Osteoblast (primary cell): Measurements from ENCODE around the gene FRMD4A. TPM values are rescaled to one million over a fixed set of nuclear protein-coding genes. Genes with fewer than 3 reads are reported as not detected.

Source experiments
- DNase-seq: peaks from one replicate; pipeline ENCODE4 v3.0.0; 2011; ENCODE audit warnings: low spot score, mixed read lengths; ENCODE audit not compliant: insufficient read length; ENCODE audit errors: missing footprints
- H2AFZ ChIP-seq: 2 replicates; pipeline ENCODE4 v1.6.0; 2011; ENCODE audit warnings: mild to moderate bottlenecking, low read length
- H3K27ac ChIP-seq: 2 replicates; pipeline ENCODE4 v1.5.1; 2011; ENCODE audit warnings: mild to moderate bottlenecking, low read depth, low read length, moderate library complexity
- H3K27me3 ChIP-seq: 2 replicates; pipeline ENCODE4 v1.6.0; 2012; ENCODE audit warnings: mild to moderate bottlenecking, control low read depth, inconsistent platforms, low read length, moderate library complexity; ENCODE audit not compliant: insufficient read depth
- H3K36me3 ChIP-seq: 2 replicates; pipeline ENCODE4 v1.5.1; 2011; ENCODE audit warnings: mild to moderate bottlenecking, low read length, control low read depth, moderate library complexity; ENCODE audit not compliant: insufficient read depth
- H3K4me1 ChIP-seq: 2 replicates; pipeline ENCODE4 v1.5.1; 2011; ENCODE audit warnings: mild to moderate bottlenecking, low read length, control low read depth, moderate library complexity; ENCODE audit not compliant: insufficient read depth
- H3K4me2 ChIP-seq: 2 replicates; pipeline ENCODE4 v1.6.0; 2011; ENCODE audit warnings: mild to moderate bottlenecking, low read length; ENCODE audit not compliant: insufficient read depth
- H3K4me3 ChIP-seq: fragments of 200-600 bp; sonication (generic); 3 replicates; pipeline ENCODE4 v1.5.1; 2012; ENCODE audit warnings: mild to moderate bottlenecking, low read length, inconsistent platforms; ENCODE audit not compliant: insufficient read depth
- H3K79me2 ChIP-seq: 2 replicates; pipeline ENCODE4 v1.6.0; 2012; ENCODE audit warnings: mild to moderate bottlenecking, low read length, control low read depth, inconsistent platforms; ENCODE audit not compliant: insufficient read depth
- H3K9me3 ChIP-seq: 2 replicates; pipeline ENCODE4 v1.5.1; 2011; ENCODE audit warnings: low read depth, low read length, control low read depth
- H4K20me1 ChIP-seq: 2 replicates; pipeline ENCODE4 v1.6.0; 2012; ENCODE audit warnings: mild to moderate bottlenecking, low read length, control low read depth; ENCODE audit not compliant: insufficient read depth
- total RNA-seq: library from RNA; depleted of rRNA; stranded (reverse); fragments of >200 nt; gene quantifications from 2 replicates; pipeline ENCODE4 v1.2.3, GENCODE V29; 2012
- TF ChIP-seq, protein P1 (sequence below): IDR thresholded peaks from 2 replicates; pipeline ENCODE4 v1.5.1; 2011; ENCODE audit warnings: mild to moderate bottlenecking, low read depth, low read length, moderate library complexity; ENCODE audit errors: extremely low read depth

FRMD4A gene
- total RNA-seq, 1 donor = 41.3 TPM

DNA sequence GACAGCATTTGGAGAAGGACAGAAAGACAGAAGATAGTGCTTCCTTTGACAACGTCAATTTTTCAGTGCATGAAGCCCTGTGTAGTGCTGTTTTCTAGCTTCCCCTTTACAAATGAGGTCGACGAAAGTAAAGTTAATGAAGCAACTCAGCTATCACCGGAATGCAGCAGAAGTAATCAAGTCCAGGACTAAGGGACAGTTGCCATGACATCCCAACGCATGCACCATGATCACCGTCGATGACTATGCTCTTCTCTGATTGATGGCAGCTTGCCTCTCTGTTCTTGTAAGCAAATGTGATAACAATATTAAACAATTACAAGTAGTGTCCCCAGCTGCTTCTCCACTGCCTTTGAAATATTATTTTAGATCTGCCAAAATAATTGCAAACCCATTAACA is 205.8 kb downstream of the FRMD4A start:
- Histone ChIP-seq H3K27me3 (peaks cover 13% of the 10 kb centered on the region), H3K4me3 (no peak overlapping the region), H2AFZ (no peak overlapping the region), H3K4me2 (no peak overlapping the region), H3K9me3 (peaks cover 6% of the 10 kb centered on the region), H3K79me2 (no peaks in the 10 kb centered on the region), H4K20me1 (no peaks in the 10 kb centered on the region), H3K27ac (no peak overlapping the region), H3K36me3 (no peaks in the 10 kb centered on the region), H3K4me1 (peaks cover 4% of the 10 kb centered on the region)
- no peak for DNase-seq
- TF ChIP-seq, protein P1, sequence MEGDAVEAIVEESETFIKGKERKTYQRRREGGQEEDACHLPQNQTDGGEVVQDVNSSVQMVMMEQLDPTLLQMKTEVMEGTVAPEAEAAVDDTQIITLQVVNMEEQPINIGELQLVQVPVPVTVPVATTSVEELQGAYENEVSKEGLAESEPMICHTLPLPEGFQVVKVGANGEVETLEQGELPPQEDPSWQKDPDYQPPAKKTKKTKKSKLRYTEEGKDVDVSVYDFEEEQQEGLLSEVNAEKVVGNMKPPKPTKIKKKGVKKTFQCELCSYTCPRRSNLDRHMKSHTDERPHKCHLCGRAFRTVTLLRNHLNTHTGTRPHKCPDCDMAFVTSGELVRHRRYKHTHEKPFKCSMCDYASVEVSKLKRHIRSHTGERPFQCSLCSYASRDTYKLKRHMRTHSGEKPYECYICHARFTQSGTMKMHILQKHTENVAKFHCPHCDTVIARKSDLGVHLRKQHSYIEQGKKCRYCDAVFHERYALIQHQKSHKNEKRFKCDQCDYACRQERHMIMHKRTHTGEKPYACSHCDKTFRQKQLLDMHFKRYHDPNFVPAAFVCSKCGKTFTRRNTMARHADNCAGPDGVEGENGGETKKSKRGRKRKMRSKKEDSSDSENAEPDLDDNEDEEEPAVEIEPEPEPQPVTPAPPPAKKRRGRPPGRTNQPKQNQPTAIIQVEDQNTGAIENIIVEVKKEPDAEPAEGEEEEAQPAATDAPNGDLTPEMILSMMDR = no peak

DNA sequence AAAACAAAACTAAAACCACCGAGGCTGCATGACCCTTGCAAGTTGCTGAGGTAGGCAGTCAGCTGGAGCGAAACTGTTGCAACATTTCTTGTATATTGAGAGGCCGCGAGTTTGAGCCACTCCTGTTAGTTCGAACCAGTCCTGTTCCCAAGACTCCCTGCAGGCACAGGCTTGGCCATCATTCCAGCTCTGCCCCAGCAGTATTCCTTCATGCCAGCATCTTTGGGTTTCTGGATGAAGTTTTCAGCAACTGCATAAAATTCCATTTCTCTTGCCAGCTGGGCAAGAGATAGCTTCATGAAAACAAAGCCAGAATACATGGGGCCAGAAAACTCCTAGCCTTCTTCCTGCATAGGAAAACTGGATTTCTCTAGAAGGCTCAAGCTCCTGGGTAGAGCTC is 207.6 kb downstream of the FRMD4A start:
- H3K27me3 ChIP-seq = peaks cover 13% of the 10 kb centered on the region
- peaks cover 6% of the 10 kb centered on the region for H3K9me3 ChIP-seq
- no peaks in the 10 kb centered on the region for H4K20me1 ChIP-seq
- peaks cover 4% of the 10 kb centered on the region for H3K4me1 ChIP-seq
- no peaks in the 10 kb centered on the region for H3K79me2 ChIP-seq
- TF ChIP-seq, protein P1 = no peak
- H3K36me3 ChIP-seq = no peaks in the 10 kb centered on the region
- peak overlapping the region; percentile 18 for H2AFZ ChIP-seq
- H3K27ac ChIP-seq = no peak overlapping the region
- peak; percentile 66 for DNase-seq
- no peak overlapping the region for H3K4me3 ChIP-seq
- no peak overlapping the region for H3K4me2 ChIP-seq

DNA sequence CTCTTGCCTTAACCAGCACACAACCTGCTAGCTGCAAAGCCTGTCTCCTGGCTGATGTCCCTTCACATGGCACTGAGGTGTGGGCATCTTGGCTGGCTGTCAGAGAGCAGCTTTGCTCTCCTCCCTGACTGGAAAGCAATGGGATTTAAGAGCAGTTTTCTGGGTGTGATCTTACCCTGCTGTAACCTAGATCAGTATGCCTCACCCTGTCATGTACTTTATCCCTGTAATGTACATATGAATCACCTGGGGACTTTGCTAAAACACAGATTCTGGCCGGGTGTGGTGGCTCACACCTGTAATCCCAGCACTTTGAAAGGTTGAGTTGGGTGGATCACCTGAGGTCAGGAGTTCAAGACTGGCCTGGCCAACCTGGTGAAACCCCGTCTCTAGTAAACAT is 209.9 kb downstream of the FRMD4A start:
- TF ChIP-seq, protein P1 = no peak
- no peak for DNase-seq
- no peaks in the 10 kb centered on the region for H3K79me2 ChIP-seq
- H2AFZ ChIP-seq = no peak overlapping the region
- no peaks in the 10 kb centered on the region for H3K9me3 ChIP-seq
- H3K4me1 ChIP-seq = no peaks in the 10 kb centered on the region
- H3K27me3 ChIP-seq = peaks cover 13% of the 10 kb centered on the region
- H3K4me2 ChIP-seq = no peak overlapping the region
- no peak overlapping the region for H3K4me3 ChIP-seq
- H4K20me1 ChIP-seq = no peaks in the 10 kb centered on the region
- no peak overlapping the region for H3K27ac ChIP-seq
- no peaks in the 10 kb centered on the region for H3K36me3 ChIP-seq

DNA sequence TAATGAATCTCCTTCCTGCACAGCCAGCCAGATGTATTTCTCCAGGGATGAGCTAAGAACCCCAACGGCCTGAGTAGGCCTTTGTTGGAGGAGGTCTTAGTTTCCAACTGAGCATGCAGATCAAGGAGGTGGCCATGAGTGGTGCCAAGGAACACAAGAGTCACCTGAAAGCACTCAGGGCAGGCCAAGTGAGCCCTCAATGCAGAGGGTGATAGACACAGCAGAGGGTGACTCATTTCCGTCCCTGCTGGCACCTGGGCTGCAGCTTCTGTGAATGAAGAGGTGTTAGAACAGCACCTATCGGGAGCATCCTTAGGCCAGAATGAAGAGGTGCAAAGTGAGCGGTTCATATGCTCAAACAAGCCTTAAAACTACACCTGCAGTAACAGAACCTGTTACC is 211.8 kb downstream of the FRMD4A start:
- H2AFZ ChIP-seq = no peak overlapping the region
- H3K79me2 ChIP-seq = no peaks in the 10 kb centered on the region
- H4K20me1 ChIP-seq = no peaks in the 10 kb centered on the region
- peaks cover 14% of the 10 kb centered on the region for H3K27me3 ChIP-seq
- no peaks in the 10 kb centered on the region for H3K9me3 ChIP-seq
- no peak overlapping the region for H3K4me2 ChIP-seq
- H3K4me1 ChIP-seq = no peaks in the 10 kb centered on the region
- TF ChIP-seq, protein P1 = no peak
- H3K4me3 ChIP-seq = no peak overlapping the region
- H3K36me3 ChIP-seq = no peaks in the 10 kb centered on the region
- H3K27ac ChIP-seq = no peak overlapping the region
- no peak for DNase-seq
